GM18499 (cell line): ENCODE measurements around the gene HOXB1.

ENCODE experiments used
- ATAC-seq: cut with Tn5 transposase; IDR thresholded peaks from one replicate; pipeline ENCODE4 v1.9.1; 2021; ENCODE audit warnings: moderate number of reproducible peaks; ENCODE audit not compliant: insufficient read depth, unreplicated experiment

The HOXB1 gene

GRCh38 chr17:48567646-48568354 is 37.0 kb upstream of the HOXB1 start:
- no peak for ATAC-seq

DNA sequence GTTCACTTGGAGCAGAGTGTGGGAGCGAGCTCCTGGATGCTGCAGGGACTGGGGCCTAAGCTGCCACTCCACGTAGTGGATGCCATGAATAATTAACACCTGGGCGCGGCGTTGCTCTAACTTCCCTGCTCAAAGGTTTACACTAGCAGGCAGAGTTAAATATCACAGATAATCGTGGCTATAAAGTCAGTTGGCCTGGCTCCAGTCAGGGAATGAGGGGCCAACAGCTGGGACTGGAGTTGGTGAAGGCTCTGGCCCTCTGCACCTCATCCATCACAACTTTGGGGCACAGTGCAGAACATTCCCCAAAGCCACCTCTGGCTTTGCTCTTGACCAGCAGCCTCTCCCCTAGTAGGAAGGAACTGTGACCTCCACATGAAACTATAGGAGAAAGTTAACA is 36.4 kb upstream of the HOXB1 start:
- no peak for ATAC-seq

DNA sequence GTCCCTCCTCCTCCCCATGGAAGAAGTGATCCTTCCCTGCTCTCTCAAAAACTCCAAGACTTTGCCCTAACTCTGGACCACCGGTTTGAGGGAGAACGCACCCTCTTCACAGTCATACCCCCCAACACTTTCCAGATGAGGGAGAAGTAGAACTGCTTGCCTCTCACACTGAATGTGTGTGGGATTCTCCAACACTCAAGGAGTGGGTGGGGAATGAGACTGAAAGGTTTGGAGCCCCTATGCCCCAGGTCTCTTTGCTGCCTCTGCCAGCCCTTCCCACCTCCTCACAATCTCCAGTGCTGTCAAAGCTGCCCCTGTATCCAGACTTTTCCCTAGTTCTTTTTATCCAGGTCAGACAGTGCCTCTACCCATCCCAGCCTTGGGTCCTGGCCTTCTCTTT is 35.9 kb upstream of the HOXB1 start:
- ATAC-seq, result no peak

- no peak for ATAC-seq
Measured at GRCh38 chr17:48565925-48566710, 35.3 kb upstream of the HOXB1 start.

DNA sequence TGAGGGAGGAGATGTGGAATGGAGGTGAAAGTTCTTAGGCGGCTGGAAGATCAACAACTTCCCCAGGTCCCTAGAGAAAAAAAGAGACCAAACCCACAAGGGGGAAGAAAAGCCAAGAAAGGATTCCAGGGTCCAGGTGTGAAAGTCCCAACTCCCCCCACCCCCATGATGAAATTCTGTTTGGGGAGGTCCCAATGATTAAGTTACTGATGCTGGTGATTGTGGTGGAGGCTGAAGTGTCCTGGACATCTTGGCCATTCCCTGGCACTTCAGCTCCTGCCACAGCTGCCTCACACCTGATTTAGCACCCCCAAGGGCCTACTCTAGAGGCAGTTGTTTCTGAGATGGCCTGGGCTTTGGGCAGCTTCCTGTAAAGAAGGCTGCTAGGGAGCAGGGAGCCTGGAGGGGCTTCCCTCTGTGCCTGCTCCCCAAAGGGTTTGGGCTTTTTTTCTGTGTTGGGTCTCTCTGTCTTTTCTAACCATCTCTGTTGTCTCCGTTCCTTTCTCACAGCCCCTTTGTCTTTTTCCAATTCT is 34.3 kb upstream of the HOXB1 start:
- ATAC-seq, result no peak

- no peak for ATAC-seq
Measured at GRCh38 chr17:48564188-48565021, 33.6 kb upstream of the HOXB1 start.

- ATAC-seq, result no peak
Measured at GRCh38 chr17:48563867-48564187, 33.0 kb upstream of the HOXB1 start.

GRCh38 chr17:48563385-48563838 is 32.6 kb upstream of the HOXB1 start:
- no peak for ATAC-seq

DNA sequence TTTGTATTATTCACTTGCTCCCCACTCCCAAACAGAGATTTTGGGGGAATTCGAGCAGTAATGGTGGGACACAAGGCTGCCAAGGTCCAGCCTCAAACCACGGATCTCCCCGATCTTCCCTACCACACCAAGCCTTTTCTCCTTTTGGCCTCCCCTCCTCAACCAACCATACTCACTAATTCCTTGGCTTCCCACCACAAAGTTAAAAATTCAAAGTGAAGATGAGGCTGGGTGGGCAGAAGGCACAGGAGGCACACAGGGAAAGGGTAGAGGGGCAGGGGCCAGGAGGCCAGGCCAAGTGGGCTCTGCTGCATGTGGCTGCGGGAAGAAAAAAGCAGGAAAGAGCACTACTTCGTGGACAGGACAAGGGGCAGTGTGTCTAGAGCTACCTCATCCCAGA is 32.1 kb upstream of the HOXB1 start:
- no peak for ATAC-seq

DNA sequence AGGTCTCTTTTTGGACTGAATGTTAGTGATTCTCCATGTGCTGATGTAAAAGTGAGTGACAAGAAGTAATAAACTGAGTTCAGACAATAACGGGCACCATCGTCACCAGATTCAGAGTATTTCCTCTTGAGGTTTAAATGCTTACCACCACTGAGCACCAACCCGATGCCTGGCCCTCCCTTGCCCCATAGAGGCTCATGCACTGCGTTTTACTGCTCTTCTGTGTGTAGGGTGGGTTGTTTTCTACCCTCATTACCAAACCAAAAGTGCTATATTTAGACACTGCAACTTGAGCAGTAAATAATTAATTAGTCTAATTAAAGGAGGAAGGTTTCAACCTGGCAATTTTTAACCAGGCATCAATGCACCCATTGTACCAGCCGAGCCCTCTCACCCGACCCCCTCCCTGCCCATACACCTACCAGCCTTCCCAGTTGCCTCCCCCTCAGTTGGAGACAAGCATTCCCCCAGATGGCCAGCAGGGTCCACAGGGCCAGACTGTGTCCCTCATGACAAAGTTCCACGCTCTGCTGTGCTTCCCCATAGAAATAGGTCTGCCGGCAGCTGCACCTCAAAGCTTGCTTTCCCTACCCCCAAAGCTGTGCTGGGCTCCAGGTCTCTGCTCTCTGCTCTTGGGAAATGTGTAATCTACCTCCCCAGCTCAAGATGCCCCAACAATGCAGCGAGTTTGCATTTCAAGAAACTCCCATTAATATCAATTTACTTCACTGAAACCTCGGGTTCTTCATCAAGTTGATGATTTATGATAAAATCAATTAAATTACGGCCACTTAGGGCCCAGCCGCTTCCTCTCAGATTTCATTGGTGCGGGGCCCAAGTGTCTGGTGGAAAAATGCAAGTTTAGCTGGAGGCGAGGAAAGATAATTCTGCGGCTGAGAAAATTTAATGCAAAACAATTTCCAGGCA is 31.3 kb upstream of the HOXB1 start:
- ATAC-seq, result no peak

GRCh38 chr17:48559840-48560817 is 29.3 kb upstream of the HOXB1 start:
- ATAC-seq, result no peak

GRCh38 chr17:48559122-48559839 is 28.5 kb upstream of the HOXB1 start:
- no peak for ATAC-seq

DNA sequence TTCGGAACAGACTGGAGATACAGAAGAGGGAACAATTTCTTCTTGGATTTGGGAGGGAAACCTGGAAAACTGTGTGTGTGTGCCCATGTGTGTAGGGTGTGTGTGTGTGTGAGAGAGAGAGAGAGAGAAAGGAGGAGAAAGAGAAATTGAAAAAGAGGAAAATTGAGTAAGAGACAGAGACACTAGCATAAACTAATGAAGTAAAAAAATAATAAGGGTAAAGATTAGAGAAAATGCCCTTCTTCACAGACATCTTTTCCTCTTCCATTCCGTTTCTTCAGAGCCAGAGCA is 28.0 kb upstream of the HOXB1 start:
- ATAC-seq, result no peak

GRCh38 chr17:48558057-48558830 is 27.4 kb upstream of the HOXB1 start:
- no peak for ATAC-seq

DNA sequence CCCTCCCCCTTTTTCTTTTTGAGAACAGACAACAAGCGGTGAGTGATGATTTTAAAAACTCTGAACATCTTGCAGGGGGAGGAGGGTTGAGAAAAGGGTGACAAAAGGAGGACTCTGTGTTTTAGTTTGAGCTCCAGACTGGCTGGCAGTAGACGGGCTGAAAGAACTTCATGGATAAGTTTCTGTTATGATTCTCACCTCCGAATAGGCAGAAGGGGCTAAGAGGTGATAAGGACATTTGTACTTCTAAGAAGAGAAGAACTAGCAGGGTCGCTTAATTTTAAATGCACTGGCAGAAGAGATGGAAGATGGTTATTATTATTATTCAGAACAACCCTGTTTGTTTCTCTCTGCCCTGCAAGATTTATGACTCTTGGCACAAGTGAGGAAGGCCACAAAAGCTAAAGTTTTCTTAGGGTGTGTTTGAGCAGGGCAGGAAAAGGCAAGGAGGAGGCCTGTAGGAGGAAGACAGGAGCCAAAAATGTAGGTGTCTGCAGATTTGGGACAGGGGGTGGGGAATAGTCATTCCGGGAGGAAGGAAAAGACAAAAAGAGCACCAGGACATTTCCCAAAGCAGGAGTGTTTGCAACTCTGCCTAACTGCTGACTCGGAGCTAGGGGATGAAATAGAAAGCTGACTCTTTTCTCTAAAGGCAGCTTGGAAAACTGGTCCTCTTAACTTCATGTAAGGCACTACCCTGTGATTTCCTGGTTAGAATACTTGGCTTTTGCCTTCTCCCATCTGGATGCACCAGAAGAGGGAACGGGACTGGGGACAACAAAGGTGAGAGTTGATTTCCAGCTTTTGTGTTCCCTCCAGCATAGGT is 26.0 kb upstream of the HOXB1 start:
- ATAC-seq, result no peak

GRCh38 chr17:48556229-48556575 is 25.4 kb upstream of the HOXB1 start:
- ATAC-seq, result no peak
